Progenitor cell of endocrine pancreas (in vitro differentiated cells): ENCODE measurements around the gene LRRTM4. TPM values are rescaled to one million over a fixed set of nuclear protein-coding genes. Genes with fewer than 3 reads are reported as not detected.

ENCODE experiments used
- DNase-seq: peaks from one replicate; pipeline ENCODE4 v3.0.0; 2021; ENCODE audit warnings: low spot score; ENCODE audit not compliant: unreplicated experiment
- H3K27ac Mint-ChIP-seq: 2 replicates; pipeline ENCODE4 v1.8.0; 2021; ENCODE audit warnings: mild to moderate bottlenecking, moderate library complexity, mixed read lengths
- H3K27me3 Mint-ChIP-seq: 2 replicates; pipeline ENCODE4 v1.8.0; 2021; ENCODE audit warnings: mixed read lengths
- H3K36me3 Mint-ChIP-seq: 2 replicates; pipeline ENCODE4 v1.8.0; 2022; ENCODE audit warnings: mixed read lengths; ENCODE audit not compliant: insufficient read depth
- H3K4me1 Mint-ChIP-seq: 2 replicates; pipeline ENCODE4 v1.8.0; 2021; ENCODE audit warnings: low read depth, mixed read lengths
- H3K4me3 Mint-ChIP-seq: 2 replicates; pipeline ENCODE4 v1.8.0; 2021; ENCODE audit warnings: low read depth, mild to moderate bottlenecking, moderate library complexity, mixed read lengths
- H3K9me3 Mint-ChIP-seq: 2 replicates; pipeline ENCODE4 v1.8.0; 2021; ENCODE audit warnings: low read depth, mixed read lengths
- long read RNA-seq: library from polyadenylated mRNA; unstranded; transcript quantifications from one replicate; pipeline ENCODE4 v2.0.0, GENCODE V29; 2020
- total RNA-seq: library from RNA; stranded (reverse); gene quantifications from 2 replicates; pipeline ENCODE4 v1.2.1, GENCODE V29; 2021
- TF ChIP-seq, protein P1 (sequence below): fragments of 200-600 bp; sonication (generic); IDR thresholded peaks from one replicate; pipeline ENCODE4 v1.5.0; 2021; ENCODE audit warnings: antibody characterized with exemption, mild to moderate bottlenecking; ENCODE audit not compliant: unreplicated experiment

LRRTM4 gene
- 2.3 and 3.3 TPM in 2 replicates for total RNA-seq
- long read RNA-seq, partial matches to known transcripts: 0 of 4 reads
- long read RNA-seq, other reads (novel, unspliced or antisense): 4 of 4 reads

DNA sequence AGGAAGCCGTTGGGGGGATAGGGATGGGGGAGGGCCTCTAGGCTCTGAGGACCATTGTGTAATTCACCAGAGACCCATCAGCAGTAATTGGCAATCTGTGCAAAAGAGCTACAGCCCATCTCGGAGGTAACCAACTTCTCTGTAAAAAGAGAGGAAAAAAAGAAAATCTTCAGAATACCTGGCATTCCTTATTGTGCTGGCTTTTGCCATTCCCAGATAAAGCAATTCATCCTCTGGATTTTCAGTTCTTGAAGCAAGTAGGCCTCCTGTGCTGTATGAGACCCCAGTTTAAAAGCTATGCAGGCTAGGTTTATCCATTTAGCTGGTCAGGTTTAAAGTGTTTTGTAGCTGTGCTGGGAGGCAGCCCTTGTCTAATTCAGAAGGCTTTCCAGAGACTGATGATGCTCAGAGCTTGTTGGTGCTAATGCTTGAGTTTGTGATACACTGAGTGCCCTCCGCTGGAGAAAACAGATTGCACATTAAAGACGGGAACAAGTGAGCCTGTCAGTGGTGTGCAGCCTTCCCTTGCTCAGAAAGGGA lies at the start of gene LRRTM4:
Gene LRRTM4 (minus strand): TSS at position 446 of the 540 bp plus-strand sequence.
- Mint-ChIP-seq H3K27me3 (peaks cover 7% of the 10 kb centered on the region), H3K27ac (no peak within 1 kb of the TSS), H3K4me3 (no peak within 1 kb of the TSS), H3K36me3 (no peaks in the 10 kb centered on the region), H3K4me1 (peaks cover 8% of the 10 kb centered on the region), H3K9me3 (no peaks in the 10 kb centered on the region)
- DNase-seq: no peak
- TF ChIP-seq, protein P1, sequence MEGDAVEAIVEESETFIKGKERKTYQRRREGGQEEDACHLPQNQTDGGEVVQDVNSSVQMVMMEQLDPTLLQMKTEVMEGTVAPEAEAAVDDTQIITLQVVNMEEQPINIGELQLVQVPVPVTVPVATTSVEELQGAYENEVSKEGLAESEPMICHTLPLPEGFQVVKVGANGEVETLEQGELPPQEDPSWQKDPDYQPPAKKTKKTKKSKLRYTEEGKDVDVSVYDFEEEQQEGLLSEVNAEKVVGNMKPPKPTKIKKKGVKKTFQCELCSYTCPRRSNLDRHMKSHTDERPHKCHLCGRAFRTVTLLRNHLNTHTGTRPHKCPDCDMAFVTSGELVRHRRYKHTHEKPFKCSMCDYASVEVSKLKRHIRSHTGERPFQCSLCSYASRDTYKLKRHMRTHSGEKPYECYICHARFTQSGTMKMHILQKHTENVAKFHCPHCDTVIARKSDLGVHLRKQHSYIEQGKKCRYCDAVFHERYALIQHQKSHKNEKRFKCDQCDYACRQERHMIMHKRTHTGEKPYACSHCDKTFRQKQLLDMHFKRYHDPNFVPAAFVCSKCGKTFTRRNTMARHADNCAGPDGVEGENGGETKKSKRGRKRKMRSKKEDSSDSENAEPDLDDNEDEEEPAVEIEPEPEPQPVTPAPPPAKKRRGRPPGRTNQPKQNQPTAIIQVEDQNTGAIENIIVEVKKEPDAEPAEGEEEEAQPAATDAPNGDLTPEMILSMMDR: peak; percentile 7

DNA sequence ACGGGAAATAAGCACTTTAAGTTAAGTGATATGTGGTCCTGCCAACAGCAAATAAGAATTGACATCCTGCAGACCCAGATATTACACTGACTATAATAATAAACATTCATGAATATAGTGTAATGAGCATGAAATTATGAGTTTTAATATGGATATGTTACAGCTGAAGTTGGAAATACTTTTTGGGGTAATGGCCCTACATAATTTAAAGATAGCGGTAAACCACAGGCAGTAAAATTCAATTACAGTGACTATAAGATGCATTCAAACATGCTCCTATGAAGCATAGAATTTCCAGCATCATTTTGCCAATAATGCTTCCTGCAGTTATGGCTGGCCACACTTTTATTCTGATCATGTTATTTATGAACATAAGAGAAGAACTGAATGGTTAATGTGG lies 49.4 kb upstream of the LRRTM4 start:
- no peaks in the 10 kb centered on the region for H3K27me3 Mint-ChIP-seq
- H3K4me3 Mint-ChIP-seq: no peak overlapping the region
- no peaks in the 10 kb centered on the region for H3K9me3 Mint-ChIP-seq
- H3K4me1 Mint-ChIP-seq: peaks cover 5% of the 10 kb centered on the region
- TF ChIP-seq, protein P1: no peak
- H3K36me3 Mint-ChIP-seq: no peaks in the 10 kb centered on the region
- no peak overlapping the region for H3K27ac Mint-ChIP-seq
- DNase-seq: no peak

DNA sequence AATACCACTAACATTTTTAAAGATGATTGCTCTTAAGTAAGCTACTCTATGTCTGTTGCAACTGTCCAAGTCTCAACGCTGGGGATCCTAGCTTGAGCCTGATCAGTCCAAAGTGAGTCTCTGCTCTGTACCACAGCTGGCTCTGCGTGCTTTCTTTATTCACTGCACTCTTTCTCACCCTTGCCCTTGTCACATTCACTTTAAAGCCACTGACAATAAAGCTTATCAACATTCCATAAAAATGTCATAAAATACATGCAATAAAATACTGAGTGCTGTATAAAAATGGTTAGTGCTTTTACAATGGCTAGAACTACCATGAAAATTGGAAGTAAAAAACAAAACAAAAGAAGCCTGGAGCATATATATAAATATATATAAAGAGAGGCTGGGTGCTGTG lies 45.5 kb upstream of the LRRTM4 start:
- Mint-ChIP-seq H3K9me3 (peaks cover 1% of the 10 kb centered on the region), H3K4me1 (peaks cover 7% of the 10 kb centered on the region), H3K36me3 (no peaks in the 10 kb centered on the region), H3K27ac (peak overlapping the region; percentile 58), H3K27me3 (no peaks in the 10 kb centered on the region), H3K4me3 (no peak overlapping the region)
- TF ChIP-seq, protein P1: no peak
- no peak for DNase-seq

DNA sequence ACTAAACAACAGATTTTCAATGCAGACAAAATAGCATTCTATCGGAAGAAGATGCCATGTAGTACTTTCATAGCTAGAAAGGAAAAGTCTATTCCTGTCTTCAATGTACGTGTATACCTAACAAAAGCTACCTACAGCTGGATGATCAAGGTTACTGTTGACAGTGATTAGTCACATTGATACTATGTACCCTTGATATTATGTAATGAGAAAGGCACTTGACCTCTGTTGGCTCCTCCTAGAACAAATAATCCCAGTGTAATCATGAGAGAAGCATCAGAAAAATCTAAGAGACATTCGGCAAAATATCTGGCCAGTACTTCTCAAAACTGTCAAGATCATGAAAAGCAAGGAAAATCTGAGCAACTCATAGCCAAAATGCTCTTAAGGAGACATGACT lies 44.4 kb upstream of the LRRTM4 start:
- TF ChIP-seq, protein P1: no peak
- no peaks in the 10 kb centered on the region for H3K36me3 Mint-ChIP-seq

DNA sequence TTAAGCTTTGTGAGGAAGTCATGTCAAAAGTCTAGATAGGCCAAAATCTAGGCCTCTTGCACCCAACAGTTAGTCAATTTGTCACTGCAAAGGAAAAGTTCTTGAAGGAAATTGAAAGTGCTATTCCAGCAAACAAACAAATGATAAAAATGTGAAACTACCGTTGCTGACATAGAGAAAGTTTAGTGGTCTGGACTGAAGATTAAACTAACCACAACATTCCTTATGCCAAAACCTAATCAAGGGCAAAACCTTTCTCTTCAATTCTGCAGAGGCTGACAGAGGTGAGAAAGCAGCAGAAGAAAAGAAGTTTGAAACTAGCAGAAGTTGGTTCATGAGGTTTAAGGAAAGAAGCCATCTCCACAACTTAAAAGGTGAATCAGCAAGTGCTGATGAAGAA lies 44.0 kb upstream of the LRRTM4 start:
- H3K27ac Mint-ChIP-seq: no peak overlapping the region
- peaks cover 7% of the 10 kb centered on the region for H3K4me1 Mint-ChIP-seq
- DNase-seq: no peak
- no peaks in the 10 kb centered on the region for H3K36me3 Mint-ChIP-seq
- peaks cover 4% of the 10 kb centered on the region for H3K9me3 Mint-ChIP-seq
- no peak overlapping the region for H3K4me3 Mint-ChIP-seq
- H3K27me3 Mint-ChIP-seq: no peaks in the 10 kb centered on the region
- TF ChIP-seq, protein P1: no peak

More for the DNA sequence above, 44.4 kb upstream of the LRRTM4 start:
- Mint-ChIP-seq H3K9me3 (peaks cover 4% of the 10 kb centered on the region), H3K4me1 (peaks cover 7% of the 10 kb centered on the region), H3K27me3 (no peaks in the 10 kb centered on the region), H3K4me3 (no peak overlapping the region), H3K27ac (peak overlapping the region; percentile 8)
- no peak for DNase-seq
